Testis (tissue), 2 donors: ENCODE data around the gene DUSP22.

Experiments used
- CTCF ChIP-seq, 3 experiments: fragments of 450-650 bp in 2 of 3; fragments of 200-600 bp in 1 of 3; sonication (generic) in 1 of 3; IDR thresholded peaks; one replicate each; pipeline ENCODE4 v1.5.1; 2016 to 2019; ENCODE audit warnings: antibody characterized with exemption in 3 of 3, mild to moderate bottlenecking in 2 of 3, moderate library complexity in 1 of 3
- POLR2A ChIP-seq: fragments of 450-650 bp; IDR thresholded peaks from one replicate; pipeline ENCODE4 v1.6.1; 2017; ENCODE audit warnings: antibody characterized with exemption, mild to moderate bottlenecking, moderate library complexity

GRCh38 chr6:336159-337114 is 44.1 kb downstream of the DUSP22 start:
- TF ChIP-seq CTCF (IDR thresholded peaks at IDR 0.05) = no peak
- no peak for TF ChIP-seq POLR2A
